HUES6 (cell line): ENCODE measurements around the gene TNRC18.
"Not testable (repeated sequence)": the region's sequence is repeated elsewhere in the genome, so short reads cannot be mapped to it uniquely, and the experiment has no call there.

ENCODE experiments used
- H3K27ac ChIP-seq: 2 replicates; pipeline ENCODE4 v1.7.0; 2013; ENCODE audit warnings: low read depth, mild to moderate bottlenecking, low read length, inconsistent platforms
- H3K27me3 ChIP-seq: 2 replicates; pipeline ENCODE4 v1.6.1; 2013; ENCODE audit warnings: low read length; ENCODE audit not compliant: control insufficient read depth, insufficient read depth
- H3K36me3 ChIP-seq: 2 replicates; pipeline ENCODE4 v1.6.1; 2013; ENCODE audit warnings: low read length; ENCODE audit not compliant: control insufficient read depth, insufficient read depth
- H3K4me1 ChIP-seq: 2 replicates; pipeline ENCODE4 v1.6.1; 2013; ENCODE audit warnings: low read length; ENCODE audit not compliant: control insufficient read depth, insufficient read depth
- H3K4me3 ChIP-seq: 2 replicates; pipeline ENCODE4 v1.5.1; 2013; ENCODE audit warnings: low read depth, low read length
- H3K9ac ChIP-seq: one replicate; pipeline ENCODE4 v1.6.1; 2013; ENCODE audit warnings: mild to moderate bottlenecking, low read length
- H3K9me3 ChIP-seq: 2 replicates; pipeline ENCODE4 v1.6.1; 2013; ENCODE audit warnings: low read depth, low read length; ENCODE audit not compliant: control insufficient read depth, insufficient read depth

Gene TNRC18

GRCh38 chr7:5423306-5423975 lies at the start of gene TNRC18:
TNRC18 (minus strand) TSS chr7:5423834; CDS start chr7:5421246, 2,588 bp downstream.
- Histone ChIP-seq H3K27me3 (peaks cover 48% of the 10 kb centered on the region), H3K27ac (peak within 1 kb of the TSS; percentile 97), H3K4me3 (peak within 1 kb of the TSS; percentile 76), H3K9ac (peak within 1 kb of the TSS; percentile 97), H3K4me1 (peaks cover 20% of the 10 kb centered on the region), H3K36me3 (no peaks in the 10 kb centered on the region), H3K9me3 (no peaks in the 10 kb centered on the region)

- H3K4me1 ChIP-seq: peaks cover under 1% of the 10 kb centered on the region; the same call in 1 of the 2 replicates
- H3K4me3 ChIP-seq: no peak overlapping the region
- no peak overlapping the region for H3K27ac ChIP-seq
- no peaks in the 10 kb centered on the region for H3K9me3 ChIP-seq
- no peaks in the 10 kb centered on the region for H3K36me3 ChIP-seq
- H3K9ac ChIP-seq: no peak overlapping the region
- H3K27me3 ChIP-seq: no peaks in the 10 kb centered on the region
Observed at GRCh38 chr7:5472432-5473315, 49.0 kb upstream of the TNRC18 start.

- not testable (repeated sequence) for H3K36me3 ChIP-seq, H3K4me3 ChIP-seq, H3K4me1 ChIP-seq, H3K27ac ChIP-seq, H3K9ac ChIP-seq, H3K27me3 ChIP-seq, H3K9me3 ChIP-seq
Observed at GRCh38 chr7:5471623-5472022, 48.0 kb upstream of the TNRC18 start.

GRCh38 chr7:5470816-5471215 lies 47.2 kb upstream of the TNRC18 start:
- Histone ChIP-seq H3K36me3 (no peaks in the 10 kb centered on the region), H3K9me3 (no peaks in the 10 kb centered on the region), H3K4me1 (no peaks in the 10 kb centered on the region), H3K27ac (no peak overlapping the region), H3K4me3 (no peak overlapping the region), H3K27me3 (no peaks in the 10 kb centered on the region), H3K9ac (no peak overlapping the region)

- Histone ChIP-seq H3K27me3 (no peaks in the 10 kb centered on the region), H3K36me3 (no peaks in the 10 kb centered on the region), H3K4me3 (no peak overlapping the region), H3K27ac (no peak overlapping the region), H3K4me1 (no peaks in the 10 kb centered on the region), H3K9ac (no peak overlapping the region), H3K9me3 (no peaks in the 10 kb centered on the region)
Observed at GRCh38 chr7:5470167-5470532, 46.5 kb upstream of the TNRC18 start.

- H3K4me1 ChIP-seq: no peaks in the 10 kb centered on the region
- no peaks in the 10 kb centered on the region for H3K27me3 ChIP-seq
Observed at GRCh38 chr7:5469375-5470166, 45.9 kb upstream of the TNRC18 start.

GRCh38 chr7:5467645-5468044 lies 44.0 kb upstream of the TNRC18 start:
- H3K4me3 ChIP-seq: no peak overlapping the region

More at GRCh38 chr7:5469375-5470166, 45.9 kb upstream of the TNRC18 start:
- no peak overlapping the region for H3K27ac ChIP-seq
- no peaks in the 10 kb centered on the region for H3K9me3 ChIP-seq
- no peaks in the 10 kb centered on the region for H3K36me3 ChIP-seq
- no peak overlapping the region for H3K4me3 ChIP-seq
- H3K9ac ChIP-seq: no peak overlapping the region

GRCh38 chr7:5466551-5466950 lies 42.9 kb upstream of the TNRC18 start:
- Histone ChIP-seq H3K4me3 (no peak overlapping the region), H3K9ac (no peak overlapping the region), H3K27me3 (no peaks in the 10 kb centered on the region), H3K9me3 (no peaks in the 10 kb centered on the region), H3K27ac (no peak overlapping the region), H3K36me3 (no peaks in the 10 kb centered on the region), H3K4me1 (no peaks in the 10 kb centered on the region)

More at GRCh38 chr7:5467645-5468044, 44.0 kb upstream of the TNRC18 start:
- Histone ChIP-seq H3K4me1 (no peaks in the 10 kb centered on the region), H3K27ac (no peak overlapping the region), H3K27me3 (no peaks in the 10 kb centered on the region), H3K9me3 (no peaks in the 10 kb centered on the region), H3K36me3 (no peaks in the 10 kb centered on the region), H3K9ac (no peak overlapping the region)

GRCh38 chr7:5463031-5463430 lies 39.4 kb upstream of the TNRC18 start:
- H3K9ac ChIP-seq: no peak overlapping the region
- H3K9me3 ChIP-seq: no peaks in the 10 kb centered on the region
- no peak overlapping the region for H3K27ac ChIP-seq
- H3K27me3 ChIP-seq: no peaks in the 10 kb centered on the region
- no peak overlapping the region for H3K4me3 ChIP-seq
- no peaks in the 10 kb centered on the region for H3K4me1 ChIP-seq
- no peaks in the 10 kb centered on the region for H3K36me3 ChIP-seq

GRCh38 chr7:5462216-5462615 lies 38.6 kb upstream of the TNRC18 start:
- no peak overlapping the region for H3K4me3 ChIP-seq
- no peaks in the 10 kb centered on the region for H3K27me3 ChIP-seq
- H3K36me3 ChIP-seq: no peaks in the 10 kb centered on the region
- H3K9ac ChIP-seq: no peak overlapping the region
- no peak overlapping the region for H3K27ac ChIP-seq
- no peaks in the 10 kb centered on the region for H3K9me3 ChIP-seq
- H3K4me1 ChIP-seq: no peaks in the 10 kb centered on the region
